Bronchial smooth muscle cell (primary cell): ENCODE results near the gene POLR2M. TPM values are rescaled to one million over a fixed set of nuclear protein-coding genes. Genes with fewer than 3 reads are reported as not detected.

Experiments used
- total RNA-seq: library from RNA; depleted of rRNA; stranded (reverse); fragments of >200 nt; gene quantifications from 2 replicates; pipeline ENCODE4 v1.2.1, GENCODE V29; 2014

Gene POLR2M
- total RNA-seq = 94.6 and 160 TPM in 2 replicates

DNA sequence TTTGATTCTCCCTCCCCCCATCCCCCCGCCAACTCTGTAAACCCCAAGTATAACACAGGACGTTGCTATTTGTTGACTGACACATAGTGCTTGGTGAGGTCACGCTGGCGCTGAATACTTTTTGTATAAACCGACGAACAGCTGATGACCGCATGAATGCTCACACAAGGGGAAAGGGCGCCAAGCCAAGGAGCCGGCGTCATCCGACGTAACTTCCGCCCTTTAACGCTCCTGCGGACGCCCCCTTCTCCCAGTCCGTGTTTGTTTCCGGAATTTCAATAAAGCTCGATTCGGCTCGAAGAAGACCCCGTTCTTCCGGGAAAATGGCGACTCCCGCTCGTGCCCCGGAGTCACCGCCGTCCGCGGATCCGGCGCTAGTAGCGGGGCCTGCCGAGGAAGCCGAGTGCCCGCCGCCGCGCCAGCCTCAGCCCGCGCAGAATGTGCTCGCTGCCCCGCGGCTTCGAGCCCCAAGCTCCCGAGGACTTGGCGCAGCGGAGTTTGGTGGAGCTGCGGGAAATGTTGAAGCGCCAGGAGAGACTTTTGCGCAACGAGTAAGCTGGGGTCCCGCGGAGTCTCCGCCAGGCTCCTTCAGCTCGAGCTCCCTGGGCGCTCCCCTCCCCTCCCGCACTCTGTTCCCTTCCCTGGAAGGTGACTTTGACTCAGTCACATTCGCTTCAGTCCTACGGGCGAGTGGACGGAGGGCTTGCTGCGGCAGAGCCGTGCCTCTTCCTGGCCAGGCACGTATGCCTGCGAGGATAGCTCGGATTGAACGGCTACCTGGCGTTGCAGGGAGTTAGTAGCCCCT lies at the start of gene POLR2M:
TSS of gene POLR2M (plus strand) at position 310 of the 805 bp plus-strand sequence. CDS start at position 439, 129 bp downstream.

Other genes with a start within 250 kb of the POLR2M start
- gene MYZAP, start 114.8 kb upstream of the POLR2M start, total RNA-seq = under 0.01 and 0.17 TPM in 2 replicates